A673 (cell line): ENCODE data around the gene TMEM125.

Experiments used
- EZH2 ChIP-seq: fragments of 200-600 bp; sonication (generic); IDR thresholded peaks from 2 replicates; pipeline ENCODE4 v1.6.1; 2017; ENCODE audit warnings: borderline replicate concordance, low read depth, mild to moderate bottlenecking, mixed read lengths, antibody characterized with exemption, low read length; ENCODE audit not compliant: poor library complexity, severe bottlenecking
- TF ChIP-seq, protein P1 (sequence below): fragments of 300-800, 200-600 bp; sonication (generic); conservative IDR thresholded peaks from 2 replicates; pipeline ENCODE4 v1.5.1; 2017; ENCODE audit warnings: low read depth, mild to moderate bottlenecking, antibody characterized with exemption, low read length, moderate library complexity, mixed read lengths

GRCh38 chr1:43253173-43253572 is 16.6 kb upstream of the TMEM125 start:
- TF ChIP-seq EZH2: no peak
- TF ChIP-seq, protein P1, sequence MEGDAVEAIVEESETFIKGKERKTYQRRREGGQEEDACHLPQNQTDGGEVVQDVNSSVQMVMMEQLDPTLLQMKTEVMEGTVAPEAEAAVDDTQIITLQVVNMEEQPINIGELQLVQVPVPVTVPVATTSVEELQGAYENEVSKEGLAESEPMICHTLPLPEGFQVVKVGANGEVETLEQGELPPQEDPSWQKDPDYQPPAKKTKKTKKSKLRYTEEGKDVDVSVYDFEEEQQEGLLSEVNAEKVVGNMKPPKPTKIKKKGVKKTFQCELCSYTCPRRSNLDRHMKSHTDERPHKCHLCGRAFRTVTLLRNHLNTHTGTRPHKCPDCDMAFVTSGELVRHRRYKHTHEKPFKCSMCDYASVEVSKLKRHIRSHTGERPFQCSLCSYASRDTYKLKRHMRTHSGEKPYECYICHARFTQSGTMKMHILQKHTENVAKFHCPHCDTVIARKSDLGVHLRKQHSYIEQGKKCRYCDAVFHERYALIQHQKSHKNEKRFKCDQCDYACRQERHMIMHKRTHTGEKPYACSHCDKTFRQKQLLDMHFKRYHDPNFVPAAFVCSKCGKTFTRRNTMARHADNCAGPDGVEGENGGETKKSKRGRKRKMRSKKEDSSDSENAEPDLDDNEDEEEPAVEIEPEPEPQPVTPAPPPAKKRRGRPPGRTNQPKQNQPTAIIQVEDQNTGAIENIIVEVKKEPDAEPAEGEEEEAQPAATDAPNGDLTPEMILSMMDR: no peak
